HG03159 (cell line): ENCODE measurements around the gene POLE3.
"Not testable (repeated sequence)": the region's sequence is repeated elsewhere in the genome, so short reads cannot be mapped to it uniquely, and the experiment has no call there.

Experiments
- ATAC-seq: cut with Tn5 transposase; IDR thresholded peaks from one replicate; pipeline ENCODE4 v1.9.1; 2021; ENCODE audit warnings: mild to moderate bottlenecking, moderate library complexity; ENCODE audit not compliant: unreplicated experiment

Gene POLE3, protein sequence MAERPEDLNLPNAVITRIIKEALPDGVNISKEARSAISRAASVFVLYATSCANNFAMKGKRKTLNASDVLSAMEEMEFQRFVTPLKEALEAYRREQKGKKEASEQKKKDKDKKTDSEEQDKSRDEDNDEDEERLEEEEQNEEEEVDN

DNA sequence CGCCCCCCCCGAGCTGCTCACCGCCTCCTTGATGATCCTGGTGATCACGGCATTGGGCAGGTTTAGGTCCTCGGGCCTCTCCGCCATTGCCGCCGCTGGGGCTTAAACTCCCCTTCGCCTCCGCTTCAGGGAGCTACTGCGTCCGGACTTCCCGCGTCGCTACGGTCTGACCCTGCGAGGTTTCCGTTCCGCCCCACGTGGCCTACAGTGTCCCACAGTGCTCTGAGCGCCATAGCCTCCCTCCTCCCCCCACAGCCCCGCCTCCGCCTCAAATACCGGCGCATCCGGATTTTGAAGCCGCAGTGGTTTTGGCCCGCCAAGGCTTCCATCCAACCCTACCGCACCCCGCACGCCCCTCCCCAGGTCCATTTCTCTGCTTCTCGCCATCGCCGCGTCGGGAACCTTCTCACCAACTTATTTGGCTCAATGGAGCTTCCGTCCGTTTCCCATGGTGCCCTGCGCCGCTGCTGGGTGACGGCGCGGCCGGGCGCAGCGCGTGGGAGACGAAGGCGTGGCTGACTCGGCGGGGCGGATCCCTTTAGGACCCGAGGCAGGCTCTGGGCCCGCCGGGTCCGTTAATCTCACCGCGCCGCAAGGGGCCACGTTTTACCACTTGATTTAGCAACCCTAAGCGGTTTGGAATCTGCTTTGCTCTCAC is at the start of gene POLE3, which contains the start of gene C9orf43:
TSS of gene POLE3 (minus strand) at position 469 of the 658 bp plus-strand sequence. CDS start at position 87, 382 bp downstream.
TSS of gene C9orf43 (plus strand) at position 541 of the 658 bp plus-strand sequence. CDS start 2,747 bp downstream, outside the sequence.
- ATAC-seq: peak; percentile 92

DNA sequence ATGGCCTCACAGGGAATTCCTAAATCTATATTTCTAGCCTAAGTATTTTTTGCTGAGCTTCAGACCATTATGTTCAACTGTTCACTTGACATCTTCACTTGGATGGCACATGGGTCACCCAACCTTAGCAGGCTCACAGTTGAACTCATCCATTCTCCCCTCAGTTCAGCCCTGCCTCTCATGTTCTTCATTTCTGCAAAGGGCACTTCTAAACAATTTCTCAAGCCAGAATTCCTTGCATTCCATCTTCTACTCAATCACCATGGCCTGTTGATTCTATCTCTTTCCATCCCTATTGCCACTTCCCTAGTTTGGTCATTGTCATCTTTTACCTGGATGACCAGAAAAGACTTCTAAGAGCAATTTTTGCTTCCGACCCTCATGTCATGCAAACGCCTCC is 45.8 kb upstream of the POLE3 start:
- no peak for ATAC-seq

DNA sequence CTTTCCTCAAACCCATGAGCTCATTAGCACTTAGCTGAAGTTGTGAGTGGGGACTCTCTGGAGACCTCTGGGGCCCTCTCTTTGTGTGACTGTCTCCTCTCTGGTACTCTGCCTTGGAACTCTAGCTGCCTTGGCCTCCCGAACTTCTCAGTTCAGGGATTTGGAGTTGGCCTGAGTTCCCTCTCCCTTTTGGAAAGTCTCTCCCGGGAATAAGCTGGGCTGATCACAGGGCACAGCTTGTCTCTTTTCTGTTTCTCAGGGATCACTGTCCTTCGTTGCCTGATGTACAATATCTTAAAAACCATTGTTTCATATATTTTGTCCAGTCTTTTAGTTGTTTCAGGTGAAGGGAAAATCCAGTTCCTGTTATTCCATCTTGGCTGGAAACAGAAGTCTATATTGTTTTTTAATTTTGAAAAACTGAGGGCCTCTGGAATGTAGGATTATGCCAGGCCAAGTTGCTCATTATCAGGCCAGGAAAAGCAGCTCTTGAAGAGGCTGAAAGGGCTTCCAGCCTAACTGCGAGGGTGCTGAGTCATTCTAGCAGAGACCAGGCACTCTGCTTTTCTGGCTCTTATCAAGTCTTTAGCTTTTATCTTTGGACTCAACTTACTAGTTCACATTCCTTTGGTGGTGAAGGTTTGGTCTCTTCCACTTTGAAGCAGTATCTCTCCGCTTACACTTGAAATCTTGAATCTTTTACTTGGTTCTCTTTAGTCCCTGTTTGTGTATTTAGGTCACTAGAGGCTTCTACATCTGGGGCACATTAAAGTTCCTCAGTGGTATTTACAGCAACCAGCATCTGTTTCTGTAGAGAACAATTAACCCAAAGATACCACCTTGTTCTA is 44.7 kb upstream of the POLE3 start:
- ATAC-seq: no peak

DNA sequence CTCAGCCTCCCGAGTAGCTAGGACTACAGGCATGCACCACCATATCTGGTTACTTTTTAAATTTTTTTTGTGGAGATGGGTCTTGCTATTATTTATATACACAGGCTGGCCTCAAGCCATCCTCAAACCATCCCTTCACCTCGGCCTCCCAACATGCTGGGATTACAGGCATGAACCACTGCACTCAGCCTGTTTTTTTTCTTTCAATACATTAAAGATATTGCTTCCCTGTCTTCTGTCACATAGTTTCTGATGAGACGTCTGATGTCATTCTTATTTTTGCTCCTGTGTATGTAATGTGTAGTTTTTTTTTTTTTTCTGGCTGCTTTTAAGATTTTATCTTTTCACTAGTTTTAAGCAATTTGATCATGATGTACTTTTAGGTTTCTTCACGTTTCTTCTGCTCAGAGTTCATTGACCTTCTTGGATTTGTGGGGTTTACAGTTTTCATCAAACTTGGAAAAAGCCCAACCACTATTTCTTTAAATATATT is 41.7 kb upstream of the POLE3 start:
- no peak for ATAC-seq

DNA sequence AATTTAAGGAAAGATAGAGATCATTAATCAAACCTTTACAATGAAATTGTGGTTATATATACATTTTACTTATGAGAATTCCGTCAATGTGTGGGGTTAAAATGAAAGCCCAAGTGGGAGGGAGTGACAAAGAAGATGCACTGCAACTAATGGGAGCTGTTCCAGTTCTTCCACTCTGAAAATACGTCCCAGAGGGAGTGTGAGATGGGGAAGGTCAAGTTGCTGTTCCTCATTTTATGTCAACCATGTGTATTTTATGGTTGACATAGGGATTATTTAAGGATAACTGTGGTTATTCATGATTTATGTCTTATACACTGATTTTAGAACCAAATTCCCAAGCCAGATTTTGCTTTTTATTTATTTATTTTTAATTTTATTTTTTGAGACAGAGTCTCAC is 38.9 kb upstream of the POLE3 start:
- no peak for ATAC-seq

DNA sequence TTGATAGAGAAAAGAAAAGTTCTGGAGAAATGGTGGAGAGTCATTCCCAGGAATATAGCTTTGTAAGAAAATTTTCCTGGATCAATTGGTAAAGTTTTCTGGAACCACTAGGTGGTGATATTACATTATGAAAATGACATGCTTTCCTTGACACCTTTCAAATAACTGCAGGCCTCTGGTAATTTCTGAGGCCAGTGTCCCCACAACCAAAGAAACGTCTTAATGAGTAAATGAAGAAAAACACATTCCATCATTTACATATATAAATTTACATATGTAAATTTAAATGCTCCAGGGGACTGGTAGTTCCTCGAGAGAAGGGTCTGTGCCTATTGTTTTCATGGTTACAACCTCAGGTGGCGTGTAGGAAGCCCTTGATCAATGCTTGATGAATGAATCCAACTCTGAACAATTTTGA is 35.9 kb upstream of the POLE3 start:
- ATAC-seq: no peak

DNA sequence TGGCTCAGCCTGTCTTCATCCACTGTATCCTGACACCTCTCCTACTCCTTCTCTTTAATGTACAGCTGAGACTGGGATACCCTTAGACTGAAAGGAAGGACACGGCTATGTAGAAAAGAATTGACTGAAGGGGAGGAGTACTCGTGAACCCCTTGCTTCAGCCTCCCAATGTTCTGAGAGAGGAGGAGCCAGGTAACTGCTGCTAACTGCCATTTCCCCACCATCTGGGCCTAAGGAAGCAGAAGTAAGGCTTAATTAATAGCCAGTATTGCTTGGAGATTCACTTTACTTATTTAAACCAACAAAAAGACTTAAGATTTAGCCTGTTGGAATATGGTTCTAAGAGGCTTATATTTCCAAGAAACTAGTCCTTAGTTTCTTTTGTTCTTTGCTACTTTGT is 34.3 kb upstream of the POLE3 start:
- ATAC-seq: no peak

DNA sequence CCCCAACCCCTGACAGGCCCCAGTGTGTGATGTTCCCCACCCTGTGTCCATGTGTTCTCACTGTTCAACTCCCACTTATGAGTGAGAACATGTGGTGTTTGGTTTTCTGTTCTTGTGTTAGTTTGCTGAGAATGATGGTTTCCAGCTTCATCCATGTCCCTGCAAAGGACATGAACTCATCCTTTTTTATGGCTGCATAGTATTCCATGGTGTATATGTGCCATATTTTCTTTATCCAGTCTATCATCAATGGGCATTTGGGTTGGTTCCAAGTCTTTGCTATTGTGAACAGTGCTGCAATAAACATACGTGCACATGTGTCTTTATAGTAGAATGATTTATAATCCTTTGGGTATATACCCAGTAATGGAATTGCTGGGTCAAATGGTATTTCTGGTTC is 27.2 kb upstream of the POLE3 start:
- ATAC-seq: not testable (repeated sequence)

DNA sequence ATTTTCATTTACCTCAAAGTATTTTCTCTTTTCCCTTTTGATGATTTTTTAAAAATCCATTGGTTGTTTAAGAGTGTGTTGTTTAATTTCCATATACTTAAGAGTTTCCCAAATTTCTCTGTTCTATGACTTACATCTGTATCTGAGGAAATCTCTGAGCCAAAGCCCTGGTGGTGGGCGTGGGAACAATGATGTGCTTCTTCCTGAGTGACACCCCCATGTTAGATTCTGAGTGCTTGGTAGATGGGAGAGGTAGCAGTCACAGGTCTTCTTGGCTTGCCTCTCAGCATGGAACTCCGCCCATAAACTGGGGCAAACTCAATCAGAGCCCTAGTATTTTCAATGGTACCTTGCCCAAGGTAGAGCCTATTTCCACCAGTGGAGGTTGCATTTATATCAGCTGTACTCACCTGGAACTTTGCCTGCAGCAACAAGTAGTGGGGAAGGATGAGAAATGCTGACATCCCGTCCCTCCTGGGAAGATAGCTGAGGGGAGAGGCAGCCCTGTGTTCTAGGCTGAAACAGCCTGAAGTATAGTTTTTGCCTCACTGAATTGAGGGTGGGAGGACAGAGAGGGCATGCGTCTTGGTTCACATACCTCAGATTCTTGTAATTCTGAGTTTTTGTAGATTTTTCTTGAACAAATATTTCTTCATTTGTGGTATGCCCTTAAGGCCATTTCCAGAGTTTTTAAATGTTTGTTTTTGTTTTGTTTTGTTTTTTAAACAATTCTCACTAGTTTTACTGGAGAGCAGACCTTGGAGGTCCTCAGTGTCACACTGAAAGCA is 26.4 kb upstream of the POLE3 start:
- no peak for ATAC-seq

DNA sequence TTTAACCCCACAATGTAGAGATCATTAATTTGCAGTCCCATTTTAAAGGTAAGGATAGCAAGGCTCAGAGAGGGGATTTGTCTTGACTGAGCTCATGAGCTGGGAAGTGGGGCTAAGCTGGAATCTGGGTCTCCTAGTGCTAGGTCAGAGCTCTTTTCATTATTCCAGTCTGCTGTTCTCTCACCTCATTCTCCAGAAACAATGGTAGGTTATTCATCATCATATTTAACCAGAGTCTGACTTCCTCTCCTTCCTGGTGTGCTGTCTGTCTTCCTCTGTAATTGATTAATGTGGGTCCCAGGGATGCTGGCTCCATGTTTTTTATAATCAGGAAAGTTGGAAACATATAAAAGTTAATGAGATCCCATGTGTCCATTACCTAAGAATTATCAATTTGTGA is 20.7 kb upstream of the POLE3 start:
- no peak for ATAC-seq

DNA sequence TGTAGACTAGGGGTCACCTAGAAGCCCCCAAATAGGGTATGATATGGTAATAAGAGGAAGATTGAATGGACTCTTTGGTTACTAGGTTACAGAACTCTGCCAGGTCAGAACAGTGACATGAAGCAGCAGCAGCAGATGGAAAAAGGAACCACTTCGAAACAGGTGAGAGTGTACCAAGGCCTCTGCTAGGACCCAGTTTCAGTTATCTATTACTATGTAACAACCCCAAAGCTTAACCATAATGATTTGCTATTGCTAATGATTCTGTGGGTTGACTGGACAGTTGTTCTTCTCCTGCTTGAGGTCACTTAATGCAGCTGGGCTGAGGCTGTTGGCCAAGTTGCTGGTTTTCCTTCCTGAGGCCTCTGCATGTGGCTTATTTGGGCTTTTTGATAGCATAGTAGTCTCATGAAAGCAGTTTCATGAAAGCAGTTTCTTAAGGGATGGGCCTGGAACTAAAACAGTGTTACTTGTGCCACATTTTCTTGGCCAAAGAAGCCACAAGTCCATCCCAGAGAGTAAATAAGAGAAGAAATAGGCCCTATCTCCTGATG is 17.7 kb upstream of the POLE3 start:
- ATAC-seq: peak; percentile 65

DNA sequence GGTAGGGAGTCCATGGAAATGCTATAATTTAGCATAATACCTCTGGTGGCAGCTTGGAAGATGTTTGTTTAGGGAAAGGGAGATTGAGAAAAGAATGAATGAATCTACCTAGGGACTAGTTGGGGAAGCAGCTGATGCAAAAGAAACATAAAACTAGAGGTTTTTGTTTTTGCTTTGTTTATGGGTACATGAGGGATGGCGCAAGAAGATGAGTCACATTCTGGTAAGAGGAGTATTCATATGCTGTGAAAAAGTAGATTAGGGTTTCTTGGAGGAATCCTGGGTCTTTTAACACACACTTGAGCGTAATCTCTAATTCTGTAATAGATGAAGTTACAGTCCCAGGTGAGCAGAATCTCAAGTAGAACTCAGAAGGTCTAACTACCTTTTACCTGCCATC is 17.2 kb upstream of the POLE3 start:
- ATAC-seq: no peak

DNA sequence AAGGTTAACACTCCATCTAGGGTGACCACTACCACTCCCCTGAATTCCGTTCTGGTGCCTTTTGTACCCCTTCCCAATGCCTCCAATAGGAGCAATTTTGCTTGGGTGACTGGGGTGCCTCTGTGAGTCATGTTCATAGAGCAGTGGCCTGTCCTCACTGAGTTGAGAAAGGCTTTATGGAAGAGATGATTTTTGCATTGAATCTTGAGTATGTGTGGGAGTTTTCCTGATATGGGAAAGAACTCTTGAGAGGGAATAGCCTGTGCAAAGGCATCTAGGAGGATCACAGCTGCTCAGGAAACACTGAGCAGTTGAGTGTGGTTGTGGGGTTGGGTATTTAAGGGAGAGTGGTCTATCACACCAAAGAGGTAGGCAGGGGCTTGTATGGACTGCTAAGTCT is 16.2 kb upstream of the POLE3 start:
- ATAC-seq: no peak

DNA sequence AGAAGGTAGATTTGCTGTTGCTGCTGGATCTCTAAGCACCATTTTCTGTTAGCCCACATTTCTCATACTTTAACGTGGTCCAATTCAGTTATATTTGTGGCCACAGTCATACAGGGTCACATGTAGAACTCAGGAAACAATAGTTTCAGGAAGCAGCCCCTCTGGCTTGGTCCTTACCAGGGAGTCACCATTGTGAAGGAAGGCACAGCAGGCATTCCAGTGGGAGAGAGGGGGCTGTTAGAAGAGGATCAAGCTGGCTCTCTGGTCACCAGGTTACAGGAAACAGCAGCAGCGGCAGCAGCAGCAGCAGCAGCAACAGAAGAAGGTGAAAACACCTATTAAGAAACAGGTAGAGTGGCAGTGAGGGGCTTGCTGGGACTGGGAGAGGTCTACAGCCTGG is 14.6 kb upstream of the POLE3 start:
- ATAC-seq: no peak

DNA sequence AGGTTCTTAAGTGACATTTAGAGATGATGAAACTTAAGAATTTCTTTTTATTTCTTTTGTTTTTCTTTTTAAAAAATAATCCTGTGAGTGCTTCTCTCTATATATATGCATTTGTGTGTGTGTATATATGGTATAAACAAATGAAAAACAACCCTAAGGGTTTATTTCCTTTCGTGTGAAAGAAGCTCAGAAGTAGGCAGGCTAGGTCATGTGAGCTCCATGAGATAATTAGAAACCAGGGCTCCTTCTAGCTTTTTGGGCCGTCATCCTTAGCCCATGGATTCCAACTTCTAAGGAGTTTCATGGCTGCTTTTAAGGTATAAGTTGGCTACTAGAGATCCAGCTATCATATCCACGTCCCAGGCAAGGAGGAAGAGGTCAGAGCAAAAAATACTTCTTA is 11.3 kb upstream of the POLE3 start:
- ATAC-seq: no peak

DNA sequence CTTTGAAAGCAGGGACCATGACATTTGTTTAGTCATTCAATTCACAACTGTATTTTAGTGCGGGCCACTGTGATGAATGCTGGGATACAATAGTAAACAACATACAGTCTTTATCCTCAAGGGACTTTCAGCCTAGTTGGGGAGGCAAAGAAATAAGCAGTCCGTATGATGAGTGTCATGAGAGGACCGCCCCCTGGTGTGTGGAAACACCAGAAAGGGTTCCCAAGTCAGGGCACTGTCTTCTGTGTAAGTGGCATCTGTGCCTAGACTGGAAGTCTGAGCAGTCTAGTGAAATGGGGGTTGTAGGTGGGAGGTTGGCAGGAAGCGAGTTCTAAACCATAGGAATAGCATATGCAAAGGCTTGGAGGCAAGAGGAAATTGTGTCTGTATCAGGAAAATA is 6.9 kb upstream of the POLE3 start:
- no peak for ATAC-seq

DNA sequence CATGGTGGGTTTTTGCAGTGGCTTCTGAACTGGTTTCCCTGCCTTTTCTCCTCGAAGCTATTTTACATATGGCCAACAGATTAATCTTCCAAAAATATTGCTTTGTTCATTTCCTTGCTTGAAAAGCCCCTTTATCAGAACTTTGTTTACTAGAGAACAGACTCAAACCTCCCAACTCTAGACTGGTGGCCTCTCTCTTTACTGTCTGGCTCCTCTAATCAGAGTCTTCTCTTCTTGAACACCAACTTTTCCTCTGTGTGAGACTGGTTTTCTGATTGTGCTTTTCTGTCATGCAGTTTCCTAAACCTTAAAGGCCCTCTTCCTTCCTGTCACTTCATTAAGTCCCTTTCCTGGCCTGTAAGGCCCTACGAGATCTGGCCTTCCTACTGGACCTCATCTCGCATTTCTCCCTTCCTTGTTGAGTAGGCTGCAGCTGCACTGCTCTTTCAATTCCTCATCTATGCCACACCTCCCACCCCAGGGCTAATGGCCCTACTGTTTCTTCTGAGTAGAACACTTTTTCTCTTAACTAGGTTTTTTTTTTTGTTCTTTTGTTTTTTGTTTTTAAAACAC is 5.8 kb upstream of the POLE3 start:
- peak; percentile 97 for ATAC-seq

DNA sequence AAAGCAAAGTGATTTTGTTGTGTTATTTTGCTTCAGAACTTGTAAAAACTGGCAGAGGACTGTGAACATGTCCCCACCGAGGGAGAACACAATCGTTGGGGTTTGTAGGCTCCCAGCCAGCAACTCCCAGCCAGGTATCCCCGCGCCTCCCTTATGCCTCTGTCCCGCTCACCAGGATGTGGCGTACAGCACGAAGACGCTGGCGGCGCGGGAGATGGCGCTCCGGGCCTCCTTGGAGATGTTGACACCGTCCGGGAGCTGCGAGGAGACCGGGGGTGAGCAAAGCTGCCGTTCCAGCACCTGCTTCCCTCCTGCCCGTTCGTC is 630 bp downstream of the POLE3 start:
- peak; percentile 14 for ATAC-seq

DNA sequence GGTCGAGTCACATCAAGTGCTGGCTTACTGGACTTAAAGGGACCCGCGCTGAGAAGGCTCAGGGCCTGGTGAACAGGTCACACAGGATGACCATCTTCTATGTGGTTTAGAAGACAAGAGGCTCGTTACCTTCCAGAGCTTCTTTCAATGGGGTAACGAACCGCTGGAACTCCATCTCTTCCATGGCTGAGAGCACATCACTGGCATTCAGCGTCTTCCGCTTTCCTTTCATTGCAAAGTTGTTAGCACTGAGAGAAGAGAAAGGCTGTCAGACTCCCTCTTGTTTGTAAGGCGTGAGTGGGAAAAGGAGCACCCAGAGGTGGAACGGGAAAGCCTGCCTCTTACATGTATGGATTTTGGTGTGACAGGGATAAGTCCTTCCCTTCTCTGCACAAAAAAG is 994 bp downstream of the POLE3 start:
- ATAC-seq: no peak

DNA sequence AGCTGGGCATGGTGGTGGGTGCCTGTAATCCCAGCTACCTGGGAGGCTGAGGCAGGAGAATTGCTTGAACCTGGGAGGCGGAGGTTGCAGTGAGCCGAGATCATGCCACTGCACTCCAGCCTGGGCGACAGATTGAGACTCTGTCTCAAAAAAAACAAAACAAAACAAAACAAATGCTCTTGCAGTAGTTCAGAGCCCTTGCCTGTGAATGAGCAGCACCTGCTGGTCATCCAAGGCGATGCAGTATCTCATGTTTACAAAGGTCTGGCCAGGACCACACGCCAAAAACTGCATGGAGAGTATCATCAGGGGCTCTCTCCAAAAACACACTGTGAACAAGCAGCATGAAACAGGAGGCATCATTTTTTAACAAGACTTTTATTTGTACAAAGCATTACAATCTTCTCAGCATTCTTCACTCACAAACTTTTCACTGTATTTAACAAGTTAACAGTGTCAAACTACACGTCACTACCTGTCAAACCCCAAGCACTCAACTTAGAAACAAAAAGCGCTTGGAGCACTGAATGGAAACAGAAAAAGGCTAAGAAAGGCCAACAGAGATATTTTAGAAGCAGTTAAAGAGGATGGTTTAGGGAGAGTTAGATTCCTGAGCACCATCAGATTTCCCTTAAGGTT is 3.5 kb downstream of the POLE3 start:
- ATAC-seq: peak; percentile 29
